ENCODE results near the gene PRR20G. TPM values are rescaled to one million over a fixed set of nuclear protein-coding genes. Genes with fewer than 3 reads are reported as not detected.

Gene PRR20G
- total and polyA plus RNA-seq, 2 of the 8 experiments (the other 6 are each of a cell fraction or from before 2014, with no cell fraction given): 0.24 TPM; not detected in 1

- Histone ChIP-seq H3K23me2 (ENCODE audit: low read depth, low read length) (no peaks in the 10 kb centered on the region), H3K79me1 (ENCODE audit: low read depth, low read length) (no peaks in the 10 kb centered on the region), H3K9me3 (ENCODE audit: insufficient read depth in 2 of 2, low read depth in 1 of 2, low read length in 1 of 2) (peaks cover 33 to 39% of the 10 kb centered on the region in 2 experiments), H3K4me3 (ENCODE audit: extremely low read depth in 1 of 4, insufficient read depth in 2 of 4, low read depth in 3 of 4, low read length in 4 of 4) (no peak overlapping the region), H3K18ac (ENCODE audit: extremely low read depth, low read length) (no peak overlapping the region), H3K27ac (ENCODE audit: low read depth, low read length) (no peak overlapping the region), H2BK12ac (ENCODE audit: low read depth, low read length) (no peak overlapping the region), H3K79me2 (ENCODE audit: control insufficient read depth in 1 of 2, insufficient read depth in 2 of 2, low read length in 2 of 2) (no peaks in the 10 kb centered on the region), H2BK20ac (ENCODE audit: low read length) (no peak overlapping the region), H3K4me1 (replicated peaks in 1 of 4; ENCODE audit: control insufficient read depth in 3 of 4, insufficient read depth in 4 of 4, low read length in 3 of 4) (no peaks in the 10 kb centered on the region), H4K5ac (ENCODE audit: insufficient read length, low read depth, low read length) (no peak overlapping the region), H3K4ac (replicated peaks; ENCODE audit: insufficient read length, low read depth, low read length) (no peak overlapping the region), H2BK120ac (replicated peaks; ENCODE audit: low read depth, low read length) (no peak overlapping the region), H2BK5ac (ENCODE audit: low read depth, low read length) (no peak overlapping the region), H3K36me3 (ENCODE audit: control insufficient read depth in 2 of 4, insufficient read depth in 4 of 4, low read length in 3 of 4) (no peaks in the 10 kb centered on the region), H4K91ac (replicated peaks; ENCODE audit: insufficient read length, low read length) (no peak overlapping the region), H4K8ac (ENCODE audit: extremely low read depth, insufficient read depth, low read length) (no peak overlapping the region), H4K20me1 (replicated peaks in 1 of 2; ENCODE audit: control insufficient read depth in 1 of 2, insufficient read depth in 2 of 2, low read length in 2 of 2) (no peaks in the 10 kb centered on the region), H2BK15ac (ENCODE audit: low read length) (no peak overlapping the region), H2AFZ (ENCODE audit: low read length) (no peak overlapping the region), H3K4me2 (ENCODE audit: insufficient read depth in 1 of 2, low read depth in 2 of 2, low read length in 2 of 2) (no peak overlapping the region), H3K27me3 (replicated peaks in 1 of 4; ENCODE audit: control insufficient read depth in 3 of 4, extremely low read depth in 1 of 4, insufficient read depth in 3 of 4, low read length in 3 of 4) (no peaks in the 10 kb centered on the region), H2AK5ac (ENCODE audit: low read depth, low read length) (no peak overlapping the region), H3K56ac (replicated peaks; ENCODE audit: insufficient read length, low read depth, low read length) (no peak overlapping the region), H3K9ac (replicated peaks in 1 of 4; ENCODE audit: extremely low read depth in 1 of 4, low read depth in 3 of 4, low read length in 3 of 4) (no peak overlapping the region), H3K23ac (ENCODE audit: insufficient read length) (no peak overlapping the region), H3K14ac (ENCODE audit: insufficient read length) (no peak overlapping the region)
- no peak for FAIRE-seq
- ChIA-PET POLR2A (ENCODE audit: partially characterized antibody) (no interaction called here), CTCF (ENCODE audit: partially characterized antibody) (interaction anchor here (1.1 kb wide), 1 partner anchor 23 kb away, joined by 4 read pairs; no protein-coding TSS in a partner anchor)
- DNase-seq (ENCODE audit: low read depth in 1 of 2, low spot score in 2 of 2): no peak
- WGBS, 2 experiments (ENCODE audit: extremely low coverage in 1 of 2, insufficient coverage in 1 of 2, insufficient read length in 1 of 2, insufficient replicate concordance in 2 of 2, low coverage in 1 of 2, low lambda C conversion rate in 2 of 2, missing lambda C conversion rate in 1 of 2): 84% methylated on average over 2 of the region's 2 CpGs; no CpG with 5 or more reads in 1 of the 2 experiments
- no peak for TF ChIP-seq SIRT6 (IDR thresholded peaks at IDR 0.05; ENCODE audit: low read length)
- TF ChIP-seq SUZ12 (IDR thresholded peaks at IDR 0.05; ENCODE audit: low read length): no peak
- TF ChIP-seq POLR2A (IDR thresholded peaks at IDR 0.05; ENCODE audit: control extremely low read depth in 1 of 2, low read depth in 2 of 2, low read length in 2 of 2): no peak
- TF ChIP-seq SP2 (IDR thresholded peaks at IDR 0.05; ENCODE audit: low read length): no peak
- TF ChIP-seq EGR1 (IDR thresholded peaks at IDR 0.05; ENCODE audit: borderline replicate concordance, low read depth, low read length): no peak
- TF ChIP-seq SIX5 (IDR thresholded peaks at IDR 0.05; ENCODE audit: low read depth, low read length): no peak
- TF ChIP-seq CHD1 (IDR thresholded peaks at IDR 0.05; ENCODE audit: low read depth, low read length): no peak
- no peak for TF ChIP-seq KDM4A (IDR thresholded peaks at IDR 0.05; ENCODE audit: low read depth, low read length, severe bottlenecking)
- no peak for TF ChIP-seq PHF8 (conservative IDR thresholded peaks at IDR 0.05; ENCODE audit: low read depth, low read length)
- TF ChIP-seq SP4 (IDR thresholded peaks at IDR 0.05; ENCODE audit: low read length): no peak
- TF ChIP-seq BRCA1 (IDR thresholded peaks at IDR 0.05; ENCODE audit: low read depth, low read length): no peak
- TF ChIP-seq HDAC6 (IDR thresholded peaks at IDR 0.05; ENCODE audit: low read depth, low read length): no peak
- no peak for TF ChIP-seq YY1 (IDR thresholded peaks at IDR 0.05; ENCODE audit: low read depth, low read length)
- no peak for TF ChIP-seq TAF1 (IDR thresholded peaks at IDR 0.05; ENCODE audit: low read depth, low read length)
These were observed 35.4 kb downstream of the PRR20G start for GRCh38 chr3:127252446-127252845.
